HG02970 (cell line): Measurements from ENCODE around the gene TF.

Experiments
- ATAC-seq: cut with Tn5 transposase; IDR thresholded peaks from one replicate; pipeline ENCODE4 v1.9.1; 2021; ENCODE audit warnings: mild to moderate bottlenecking, moderate library complexity, moderate number of reproducible peaks; ENCODE audit not compliant: unreplicated experiment, low FRiP score

The TF gene

DNA sequence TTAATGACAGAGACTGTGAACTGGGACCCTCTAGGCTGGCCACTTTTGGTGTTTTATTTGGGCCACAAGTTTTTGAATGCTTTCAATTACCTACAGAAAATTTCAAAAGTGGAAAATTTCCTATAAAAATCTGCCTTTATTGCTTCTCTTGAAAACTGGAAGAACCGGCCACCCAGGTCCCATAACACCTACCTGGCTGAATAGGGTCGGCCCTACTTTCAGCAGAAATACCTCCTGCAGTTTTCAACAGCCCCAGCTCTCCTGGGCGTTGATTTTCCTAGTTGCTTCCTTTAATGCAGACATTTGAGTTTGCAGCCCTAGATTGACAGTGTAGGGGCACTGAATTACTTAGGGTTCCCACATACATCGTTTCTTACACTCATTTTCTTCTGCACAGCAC lies 58.7 kb downstream of the TF start:
- ATAC-seq = no peak

DNA sequence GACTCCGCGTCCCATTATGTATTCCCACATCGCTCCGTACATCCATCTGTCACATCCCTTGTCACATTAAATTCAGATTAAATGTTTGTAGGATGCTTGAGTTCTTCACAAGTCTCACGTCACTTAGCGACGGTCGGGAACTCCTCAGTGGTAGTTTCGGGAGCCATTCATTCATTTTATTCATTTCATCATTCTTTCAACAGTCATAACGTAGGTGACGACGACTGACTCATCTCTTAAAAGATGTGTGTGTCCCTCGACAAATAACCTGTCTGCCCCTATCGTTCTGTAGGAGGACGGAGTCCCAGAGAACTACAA lies 59.1 kb downstream of the TF start:
- no peak for ATAC-seq

DNA sequence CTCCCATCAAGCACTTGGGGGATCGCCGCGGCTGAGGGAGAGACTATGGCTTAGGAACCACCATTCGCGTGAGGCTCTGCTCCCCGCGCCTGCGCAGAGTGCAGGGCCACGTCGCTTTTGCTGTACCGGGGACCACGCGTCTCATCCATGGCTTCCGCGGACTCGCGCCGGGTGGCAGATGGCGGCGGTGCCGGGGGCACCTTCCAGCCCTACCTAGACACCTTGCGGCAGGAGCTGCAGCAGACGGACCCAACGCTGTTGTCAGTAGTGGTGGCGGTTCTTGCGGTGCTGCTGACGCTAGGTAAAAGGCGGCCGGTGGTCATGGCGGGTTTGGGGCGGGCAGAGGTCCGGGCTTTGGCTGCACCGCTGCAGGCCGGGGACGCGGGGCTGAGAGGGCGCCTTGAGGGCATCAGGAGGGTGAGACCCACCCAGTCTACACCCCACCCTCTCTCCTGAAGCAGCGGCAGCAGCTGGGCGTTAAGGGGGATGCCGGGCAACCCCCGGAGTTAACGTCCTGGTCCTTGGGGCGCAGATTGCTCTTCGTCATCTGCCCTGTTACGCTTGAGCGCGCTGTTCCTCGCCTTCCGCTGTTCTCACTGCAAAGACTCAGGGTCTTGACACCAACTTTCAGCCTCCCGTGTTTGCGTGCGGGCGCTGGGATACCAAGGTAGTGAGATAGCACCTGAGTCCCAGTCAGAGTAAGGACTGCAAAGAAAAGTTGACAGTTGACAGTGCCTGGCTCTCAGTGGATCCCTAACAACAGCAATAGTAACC lies 59.7 kb downstream of the TF start, which contains the start of gene SRPRB:
SRPRB (plus strand) TSS at position 114 of the 774 bp plus-strand sequence; CDS start at position 148, 34 bp downstream.
- peak; percentile 97 for ATAC-seq

DNA sequence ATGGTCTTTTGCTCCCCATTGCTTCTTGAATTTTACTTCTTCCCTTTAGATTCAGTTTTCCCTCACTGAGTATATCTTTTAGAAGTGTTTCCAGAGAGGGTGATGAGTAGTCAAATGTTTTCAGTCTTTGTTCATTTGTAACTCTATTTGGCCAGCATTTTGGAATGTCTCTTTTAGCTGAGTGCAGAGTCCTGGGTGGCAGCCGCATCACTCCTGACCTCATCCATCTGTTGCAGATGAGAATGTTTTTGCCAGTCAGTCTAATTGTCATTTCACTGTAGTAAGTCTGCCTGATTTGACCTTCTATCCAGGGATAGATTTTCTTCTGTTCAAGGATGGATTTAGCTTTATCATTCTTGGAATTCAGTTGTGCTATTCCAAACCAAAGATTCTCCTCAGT lies 66.7 kb downstream of the TF start:
- ATAC-seq = no peak

DNA sequence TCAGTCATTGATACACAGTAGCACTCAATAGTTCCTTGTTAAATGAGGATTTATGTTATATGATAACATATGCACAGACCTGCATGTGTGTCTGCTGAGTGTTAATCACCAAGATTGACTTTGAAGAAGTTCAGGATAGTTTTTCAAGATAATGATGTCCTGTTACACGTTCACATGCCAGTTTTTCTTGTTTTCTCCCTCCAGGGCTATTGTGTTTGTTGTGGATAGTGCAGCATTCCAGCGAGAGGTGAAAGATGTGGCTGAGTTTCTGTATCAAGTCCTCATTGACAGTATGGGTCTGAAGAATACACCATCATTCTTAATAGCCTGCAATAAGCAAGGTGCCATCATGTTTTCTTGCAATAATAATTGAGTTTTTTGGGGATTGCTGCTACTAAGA lies 69.2 kb downstream of the TF start:
- no peak for ATAC-seq

DNA sequence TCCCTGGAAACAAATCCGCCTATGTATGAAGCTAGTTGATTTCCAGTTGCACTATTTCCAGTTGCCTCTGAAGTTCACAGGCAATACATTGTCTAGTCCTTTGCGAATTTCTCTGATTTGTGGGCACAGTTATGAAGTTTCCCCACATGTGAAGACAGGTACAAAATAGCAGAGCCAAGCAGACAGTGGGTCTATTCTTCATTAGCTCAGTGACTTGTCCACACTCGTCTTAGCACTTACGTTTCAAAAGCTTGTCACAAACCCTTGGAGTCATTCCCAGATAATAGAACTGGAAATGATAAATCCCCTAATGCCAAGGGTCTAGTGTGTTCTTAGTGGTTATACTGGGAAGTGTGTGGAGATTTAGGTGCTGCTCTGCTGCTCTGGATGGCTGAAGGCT lies 73.9 kb downstream of the TF start:
- ATAC-seq = no peak

DNA sequence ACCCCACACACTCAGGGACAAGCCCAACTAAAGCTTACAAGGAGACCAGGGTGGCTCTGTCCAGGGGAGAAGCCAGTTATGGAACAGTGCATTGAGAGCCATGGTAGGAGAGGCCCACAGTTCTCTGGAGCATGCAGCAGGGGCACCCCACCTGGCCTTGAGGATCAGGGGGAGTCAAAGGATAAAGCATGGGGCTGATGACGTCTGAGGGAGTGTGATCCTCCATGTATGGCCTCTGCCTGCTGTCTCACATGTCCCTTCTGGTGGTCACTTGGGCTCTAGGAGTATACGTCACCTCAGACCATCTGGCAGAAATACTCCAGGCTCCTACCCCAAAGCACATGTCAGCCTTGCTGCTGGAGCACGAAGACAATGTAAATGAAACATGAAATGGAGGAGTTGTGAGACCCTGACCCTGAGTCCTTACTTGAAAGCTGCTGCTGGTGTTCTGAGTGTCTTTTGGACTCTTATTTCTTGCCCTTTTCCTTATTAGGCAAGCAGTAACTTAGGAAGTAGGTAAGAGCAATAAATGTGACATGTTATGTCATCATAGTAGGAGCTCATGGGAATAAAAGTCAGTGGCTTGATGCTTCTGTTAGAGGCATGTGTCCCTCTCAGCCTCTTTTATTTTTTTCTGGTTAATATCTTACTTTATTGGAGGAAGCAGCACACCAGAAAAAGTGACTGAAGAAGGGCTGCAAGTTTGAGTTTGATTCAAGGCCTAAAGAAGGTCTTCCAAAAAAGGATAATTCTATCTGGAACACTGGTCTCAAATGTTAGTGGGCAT lies 74.9 kb downstream of the TF start:
- no peak for ATAC-seq

DNA sequence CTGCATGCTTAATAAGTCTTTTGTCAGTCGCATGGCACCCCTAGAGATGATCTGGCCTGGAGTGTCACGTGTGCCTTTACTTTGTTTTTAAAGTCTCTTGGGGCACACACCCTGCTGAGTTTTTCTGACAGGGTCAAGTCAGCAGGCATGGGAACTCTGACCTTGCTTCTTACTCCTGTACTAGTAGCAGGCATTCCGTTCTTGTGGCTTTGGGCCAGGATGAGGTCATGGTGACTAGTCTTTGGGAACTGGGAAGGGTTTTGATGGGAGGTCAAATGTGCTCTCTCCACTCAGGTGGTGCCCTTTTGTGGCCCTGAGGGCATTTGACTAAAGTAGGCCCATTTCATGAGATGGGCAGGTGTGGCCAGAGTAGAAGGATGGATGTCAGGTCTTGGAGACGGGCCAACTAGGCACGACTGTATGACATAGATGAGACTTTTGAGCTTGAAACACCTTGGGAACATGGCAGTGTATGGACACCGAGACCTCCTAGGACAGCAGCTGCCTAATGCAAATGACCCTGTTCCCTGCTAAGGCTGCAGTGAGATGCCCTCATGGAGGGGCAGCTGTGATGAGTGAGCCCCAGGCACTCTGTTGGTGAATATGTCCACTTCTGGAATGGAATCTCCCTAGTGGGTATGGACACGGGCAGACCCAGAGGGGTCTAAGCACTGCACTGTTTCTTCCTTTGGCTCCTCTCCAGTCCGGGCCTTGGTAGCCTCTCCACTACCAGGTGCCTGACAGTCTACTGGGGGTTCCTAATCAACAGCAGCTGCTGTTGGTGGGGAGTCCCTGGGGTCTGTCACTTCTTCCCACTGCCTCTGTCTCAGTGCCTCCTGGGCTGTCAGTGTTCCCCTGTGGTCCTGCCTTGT lies 75.8 kb downstream of the TF start:
- ATAC-seq = no peak

DNA sequence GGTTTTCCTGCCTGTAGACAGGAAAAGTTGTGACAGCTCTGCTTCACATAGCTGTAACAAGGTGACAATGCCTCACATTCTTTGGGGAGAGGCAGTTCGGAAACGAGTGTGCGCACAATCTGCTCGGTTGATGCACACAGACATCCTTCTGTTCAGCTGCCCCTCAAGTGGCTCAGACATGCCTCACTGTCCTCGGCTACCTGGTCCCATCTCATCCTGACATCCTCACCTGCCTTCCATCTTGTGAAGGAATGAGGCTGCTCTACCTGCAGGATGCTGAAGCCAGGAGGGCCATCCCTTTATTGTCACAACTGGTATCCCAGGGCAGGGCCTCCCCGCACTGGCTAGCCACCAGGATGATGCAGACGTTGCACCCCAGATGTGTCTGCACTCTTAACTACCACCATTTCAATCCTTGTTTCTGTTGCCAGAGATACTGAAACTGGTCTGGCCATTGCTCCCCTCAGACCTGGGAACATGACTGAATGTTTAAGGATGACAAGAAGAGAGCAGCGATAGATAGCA lies 78.8 kb downstream of the TF start:
- ATAC-seq = no peak

DNA sequence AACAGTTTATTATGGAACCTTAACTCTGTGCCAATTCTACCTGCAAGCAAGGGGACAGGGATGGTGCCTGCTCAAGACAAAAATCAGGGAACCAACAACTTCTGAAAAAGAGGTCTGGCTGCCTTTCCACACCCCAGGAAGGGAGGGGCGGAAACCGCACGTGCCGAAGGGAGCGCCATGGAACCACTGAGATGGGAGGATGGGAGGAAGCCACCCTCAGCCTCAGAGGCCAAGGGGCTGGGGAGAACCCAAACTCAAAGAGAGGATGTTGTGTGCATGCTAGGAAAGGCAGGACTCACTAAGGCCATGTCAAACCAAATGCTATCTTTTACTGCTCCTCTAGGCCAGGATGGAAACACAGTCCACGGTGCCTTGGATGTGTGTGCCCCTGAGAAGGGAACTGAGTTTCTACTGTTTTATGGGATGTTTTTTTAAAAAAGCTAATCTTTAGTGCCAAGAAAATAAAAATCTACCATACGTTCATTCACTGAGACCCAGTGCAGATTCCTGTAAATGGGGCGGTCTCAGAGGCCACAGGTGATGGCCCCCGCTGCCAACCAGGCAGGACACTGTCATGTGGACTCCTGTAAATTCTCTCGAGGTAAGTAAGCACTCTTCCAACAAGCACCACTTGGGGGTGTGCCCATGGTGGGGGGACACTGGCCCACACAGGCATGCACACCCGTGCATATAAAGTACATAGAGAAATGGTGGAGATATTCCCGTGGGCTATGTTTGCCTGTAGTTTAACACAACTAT lies 80.0 kb downstream of the TF start:
- ATAC-seq = no peak

DNA sequence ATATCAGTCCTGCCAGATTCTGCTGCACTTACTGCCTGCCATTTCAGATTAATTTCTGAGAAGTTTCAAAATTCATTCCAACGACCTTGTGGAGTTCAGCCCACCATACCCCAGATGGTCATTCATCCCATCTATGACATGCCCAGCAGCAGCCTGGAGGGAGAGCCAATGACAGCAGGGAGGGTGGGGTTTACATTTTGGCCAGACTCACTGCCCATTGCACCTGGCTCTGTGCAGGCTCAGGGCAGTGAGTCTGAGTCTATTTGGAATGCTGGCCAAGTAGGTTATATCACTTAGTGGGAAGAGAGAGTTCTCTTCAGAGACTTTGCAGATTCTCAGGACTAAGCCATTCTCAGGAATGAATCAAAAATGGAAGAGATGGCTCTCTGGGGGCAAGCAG lies 80.9 kb downstream of the TF start:
- ATAC-seq = no peak

DNA sequence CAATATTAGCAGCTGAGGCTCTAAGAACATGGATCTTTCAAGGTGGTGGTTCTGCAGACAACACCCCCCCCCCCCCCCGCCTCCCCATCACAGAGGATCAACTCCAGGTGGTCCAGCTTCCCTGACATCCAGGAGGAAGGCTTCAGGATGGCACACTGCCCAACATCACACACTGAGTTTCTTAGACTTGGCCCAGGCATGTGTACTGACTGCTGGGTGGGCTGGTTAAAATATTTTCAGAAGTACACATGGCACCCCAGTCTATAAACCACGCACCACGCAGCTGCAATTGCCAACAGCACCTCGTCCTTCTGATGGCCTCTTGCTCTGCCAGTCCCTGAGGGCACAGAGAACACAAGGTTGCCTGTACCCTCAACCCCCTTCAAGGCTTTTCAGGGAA lies 81.5 kb downstream of the TF start:
- ATAC-seq = no peak

DNA sequence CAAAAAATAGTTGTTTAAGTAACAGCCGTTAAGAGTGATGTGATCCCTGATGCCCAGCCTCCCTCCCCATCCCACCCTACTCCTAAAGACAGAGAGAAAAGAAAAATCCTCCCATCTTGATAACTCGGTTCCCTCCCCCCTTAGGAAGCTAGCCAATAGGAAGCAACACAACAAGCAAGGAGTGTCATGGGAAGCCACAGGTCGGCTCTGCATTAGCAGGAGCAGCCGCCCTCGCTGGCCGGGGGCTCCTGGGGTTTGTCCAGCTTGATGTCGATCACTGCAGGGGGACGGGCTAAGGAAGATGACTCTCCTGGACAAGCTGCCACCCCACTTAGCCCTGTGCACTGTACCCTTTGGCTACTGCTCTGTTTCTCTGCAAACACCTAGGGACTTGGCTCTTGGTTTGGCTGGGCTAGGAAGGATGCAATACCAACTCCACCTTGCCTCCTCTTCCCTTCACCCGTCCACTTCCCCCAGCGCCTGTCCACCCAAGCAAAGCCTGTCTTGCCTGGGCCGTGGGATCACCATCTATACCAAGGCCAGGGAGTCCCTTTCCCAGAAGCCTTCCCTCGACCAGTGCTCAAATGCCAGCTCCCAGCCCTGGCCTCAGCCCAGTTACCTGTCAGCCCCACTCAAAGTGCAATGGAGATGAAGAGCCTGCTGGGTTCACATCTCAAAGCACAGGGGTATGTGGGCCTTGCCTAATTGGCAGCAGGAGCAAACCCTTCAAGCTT lies 82.5 kb downstream of the TF start:
- ATAC-seq = no peak

DNA sequence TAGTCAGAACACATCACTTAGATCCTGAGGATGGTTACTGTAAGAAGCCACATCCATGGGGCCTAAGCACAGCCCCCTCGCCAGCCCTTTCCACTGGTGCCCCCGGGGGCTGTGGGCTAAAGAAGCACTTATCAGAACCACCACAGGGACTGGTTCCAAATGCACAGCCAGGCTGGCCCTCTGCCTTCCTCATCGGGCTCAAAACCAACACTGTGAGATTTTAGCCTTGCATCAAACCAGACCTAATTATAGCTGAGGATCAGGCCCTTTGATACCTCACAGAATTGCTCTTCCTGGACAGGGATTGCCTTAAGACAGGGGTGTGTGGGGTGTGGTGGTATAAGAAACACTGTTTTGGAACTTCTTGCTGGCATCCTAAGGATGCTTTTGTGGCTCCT lies 83.1 kb downstream of the TF start:
- no peak for ATAC-seq

DNA sequence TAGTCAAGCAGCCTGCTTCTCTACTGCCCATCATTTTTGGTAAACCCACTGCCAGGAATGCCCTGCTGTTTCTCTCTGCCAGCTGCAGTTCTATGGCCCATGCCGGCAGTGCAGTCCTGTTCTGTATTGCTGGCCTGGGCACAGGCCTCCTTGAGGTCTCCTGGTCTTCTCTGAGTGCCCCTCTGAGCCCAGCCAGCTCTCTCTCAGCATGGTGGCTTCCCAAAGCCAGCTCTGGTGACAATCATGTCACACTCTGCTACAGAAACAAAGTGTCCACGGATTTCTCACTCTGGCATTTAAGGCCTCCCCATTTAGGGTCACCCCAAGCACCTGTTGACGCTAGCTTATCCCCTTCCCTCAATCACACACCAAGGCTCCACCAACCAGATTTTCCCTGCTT lies 83.9 kb downstream of the TF start:
- ATAC-seq = no peak

DNA sequence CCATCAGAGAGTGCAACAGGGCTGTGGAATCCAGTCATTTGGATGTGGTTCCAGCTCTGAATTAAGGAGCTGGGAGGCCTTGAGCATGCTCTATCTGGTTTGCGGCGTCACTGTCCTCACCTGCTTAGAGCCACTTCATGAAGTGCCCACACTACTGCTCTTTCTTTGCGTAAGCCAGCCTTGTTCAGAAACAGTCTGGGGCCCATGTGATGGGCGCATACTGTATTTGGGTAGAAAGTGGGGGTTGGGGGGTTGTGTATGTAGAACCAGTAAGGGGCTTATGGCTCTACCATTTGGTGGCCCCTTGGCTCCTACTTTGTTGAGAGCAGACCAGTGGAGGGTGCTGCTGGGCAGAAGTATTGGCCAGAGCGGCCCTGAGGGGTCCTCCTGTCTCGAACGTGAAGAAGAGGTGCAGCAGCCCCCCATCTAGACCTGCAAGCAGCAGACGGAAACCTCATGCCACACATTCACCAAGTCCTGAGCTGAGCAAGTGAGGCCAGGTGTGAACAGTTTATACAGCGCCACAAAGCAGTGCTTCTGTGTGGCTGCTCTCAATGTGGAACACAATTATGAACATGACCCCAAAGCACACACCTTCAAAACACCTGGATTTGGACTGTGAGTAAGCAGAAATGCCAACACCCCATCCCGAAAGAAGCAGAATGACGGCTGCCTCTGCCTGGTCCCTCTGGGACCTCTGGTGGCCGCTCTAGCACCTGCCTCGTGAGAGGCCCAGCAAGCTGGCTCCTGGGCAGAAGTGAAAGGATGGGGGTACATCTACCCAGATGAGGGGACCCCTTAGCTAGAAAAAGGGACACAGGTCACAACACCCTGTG lies 86.0 kb downstream of the TF start:
- no peak for ATAC-seq

DNA sequence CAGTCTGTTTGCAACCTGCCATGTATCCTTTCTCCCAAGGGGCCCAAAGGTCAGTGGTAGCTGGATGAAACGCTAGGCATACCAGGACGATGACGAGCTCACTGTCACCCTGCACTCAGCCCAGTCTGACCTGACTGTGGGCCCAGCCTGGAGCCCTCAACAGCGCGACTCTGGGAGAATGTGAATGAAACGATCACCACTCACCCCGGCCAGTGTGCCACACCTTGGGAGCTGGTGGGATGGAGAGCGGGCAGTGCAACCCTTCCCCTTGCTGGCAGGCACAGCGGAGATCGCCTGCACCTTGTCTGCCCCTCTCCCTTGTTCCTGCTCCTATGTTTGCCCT lies 86.6 kb downstream of the TF start:
- ATAC-seq = no peak

DNA sequence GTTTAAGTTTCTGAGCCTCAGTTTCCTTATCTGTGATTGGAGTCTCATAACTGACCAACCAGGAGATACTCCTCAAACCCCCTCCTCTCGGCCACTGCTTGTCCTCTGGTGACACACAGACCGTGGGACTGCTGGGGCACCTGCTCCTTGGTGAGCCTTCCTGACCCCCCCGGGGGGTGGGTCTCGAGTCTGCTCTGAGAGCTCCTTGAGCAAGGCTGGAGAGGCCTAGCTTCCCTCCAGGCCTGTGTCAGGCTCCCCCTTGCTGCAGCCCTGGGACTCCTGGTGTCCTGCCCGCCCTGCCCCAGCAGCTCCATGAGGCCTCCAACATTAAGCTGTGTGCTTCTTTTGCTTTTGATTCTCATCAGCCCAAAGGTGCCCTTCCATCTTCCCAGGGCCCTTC lies 87.1 kb downstream of the TF start:
- ATAC-seq = no peak
